GM21529 (cell line): ENCODE measurements around the gene EFCAB9.
"Not testable (repeated sequence)": the region's sequence is repeated elsewhere in the genome, so short reads cannot be mapped to it uniquely, and the experiment has no call there.

ENCODE experiments used
- ATAC-seq: cut with Tn5 transposase; IDR thresholded peaks from one replicate; pipeline ENCODE4 v1.9.1; 2021; ENCODE audit not compliant: unreplicated experiment

The EFCAB9 gene

GRCh38 chr5:172188033-172188892, 5.7 kb upstream of the EFCAB9 start, which contains the start of gene STK10:
TSS of gene STK10 (minus strand) at chr5:172188224. CDS start at chr5:172188042, 182 bp downstream.
- peak; percentile 75 for ATAC-seq

DNA sequence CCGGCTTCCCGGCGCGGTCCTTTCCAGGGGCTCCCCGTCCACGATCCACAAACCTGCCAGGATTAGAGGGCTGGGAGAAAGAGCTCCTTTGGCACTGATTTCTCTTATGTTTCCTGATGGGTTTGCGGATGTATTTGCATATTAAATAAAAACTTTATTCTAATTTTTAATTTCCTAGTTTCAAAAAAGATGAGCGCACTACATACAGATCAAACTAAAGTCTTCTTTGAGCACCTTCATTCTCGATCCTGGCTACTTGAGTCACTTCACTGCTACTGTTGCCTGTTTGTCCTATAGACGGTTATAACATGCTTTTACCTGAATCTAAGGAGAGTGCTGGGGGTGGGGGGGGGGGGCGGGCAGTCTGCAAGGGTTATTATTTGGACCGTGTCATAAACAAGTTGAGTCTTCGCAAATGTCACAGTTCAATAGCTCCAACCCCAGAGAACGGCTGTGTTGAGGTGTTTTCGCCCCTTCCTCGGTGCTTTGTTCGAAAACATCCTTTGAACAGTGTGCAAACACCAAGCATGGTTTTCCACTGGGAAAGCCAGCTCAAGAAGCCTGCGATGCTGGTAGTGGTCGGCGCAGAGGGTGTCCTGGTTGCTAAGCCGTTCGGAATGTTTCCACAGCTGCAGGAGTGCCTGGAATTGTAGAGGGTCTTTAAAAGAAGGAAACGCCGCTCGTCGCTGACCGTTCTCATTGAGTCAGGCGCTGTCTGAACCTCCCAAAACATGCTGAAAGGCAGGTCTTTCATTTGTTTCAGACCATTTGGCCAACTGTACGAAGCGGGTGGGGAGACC, 4.9 kb upstream of the EFCAB9 start:
- ATAC-seq, result no peak

DNA sequence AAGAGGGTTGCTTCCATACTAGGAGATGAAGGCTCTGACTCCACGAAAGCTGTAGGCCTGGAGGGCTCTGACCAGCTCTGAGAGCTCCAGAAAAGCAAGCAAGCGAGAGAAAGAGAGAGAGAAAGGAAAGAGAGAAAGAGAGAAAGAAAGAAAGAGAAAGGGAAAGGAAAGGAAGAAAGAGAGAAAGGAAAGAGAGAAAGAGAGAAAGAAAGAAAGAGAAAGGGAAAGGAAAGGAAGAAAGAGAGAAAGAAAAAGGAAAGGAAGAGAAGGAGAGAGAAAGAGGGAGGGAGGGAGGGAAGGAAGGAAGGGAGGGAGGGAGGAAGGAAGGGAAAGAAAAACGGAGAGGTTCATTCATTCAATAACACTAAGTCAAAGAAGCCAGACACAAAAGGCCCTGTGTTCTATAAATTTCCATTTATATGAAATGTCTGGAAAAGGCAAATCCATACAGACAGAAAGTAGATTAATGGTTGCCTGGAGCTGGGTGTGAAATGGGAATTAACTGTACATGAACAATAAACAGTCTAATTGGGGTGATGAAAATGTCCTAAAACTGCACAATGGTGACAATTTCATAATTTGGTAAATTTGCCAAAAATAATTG, 4.2 kb upstream of the EFCAB9 start:
- ATAC-seq, result no peak

- ATAC-seq, result no peak
Measured at GRCh38 chr5:172194985-172195774, 1.2 kb downstream of the EFCAB9 start.

DNA sequence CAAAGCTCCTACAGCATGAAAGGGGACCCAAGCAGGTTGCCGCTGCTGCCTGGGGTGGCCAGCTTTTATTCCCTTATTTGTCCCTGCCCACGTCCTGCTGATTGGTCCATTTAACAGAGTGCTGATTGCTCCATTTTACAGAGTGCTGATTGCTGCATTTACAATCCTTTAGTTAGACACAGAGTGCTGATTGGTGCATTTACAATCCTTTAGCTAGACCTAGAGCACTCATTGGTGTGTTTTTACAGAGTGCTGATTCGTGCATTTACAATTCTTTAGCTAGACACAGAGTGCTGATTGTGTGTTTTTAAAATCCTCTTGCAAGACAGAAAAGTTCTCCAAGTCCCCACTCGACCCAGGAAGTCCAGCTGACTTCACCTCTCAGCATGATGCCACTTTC, 3.8 kb downstream of the EFCAB9 start:
- ATAC-seq, result not testable (repeated sequence)

DNA sequence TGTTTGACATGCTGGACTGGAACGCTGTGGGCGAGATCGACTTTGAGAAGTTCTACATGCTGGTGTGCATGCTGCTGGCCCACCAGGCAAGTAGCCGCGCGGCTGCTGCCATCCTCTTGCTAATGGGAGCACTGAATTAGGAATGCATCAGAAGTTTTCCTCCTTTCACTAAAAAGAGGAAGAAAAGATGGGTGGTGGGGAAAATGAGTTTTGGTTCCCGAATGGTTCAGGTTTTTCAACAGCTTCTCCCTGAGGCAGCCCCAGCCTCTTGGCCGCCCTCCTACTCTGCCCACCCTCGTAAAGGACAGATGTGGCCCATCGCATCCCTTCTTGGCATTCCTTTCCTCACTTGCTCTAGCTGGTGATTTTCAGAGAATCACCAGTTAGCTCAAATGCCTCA, 5.5 kb downstream of the EFCAB9 start:
- ATAC-seq, result no peak

DNA sequence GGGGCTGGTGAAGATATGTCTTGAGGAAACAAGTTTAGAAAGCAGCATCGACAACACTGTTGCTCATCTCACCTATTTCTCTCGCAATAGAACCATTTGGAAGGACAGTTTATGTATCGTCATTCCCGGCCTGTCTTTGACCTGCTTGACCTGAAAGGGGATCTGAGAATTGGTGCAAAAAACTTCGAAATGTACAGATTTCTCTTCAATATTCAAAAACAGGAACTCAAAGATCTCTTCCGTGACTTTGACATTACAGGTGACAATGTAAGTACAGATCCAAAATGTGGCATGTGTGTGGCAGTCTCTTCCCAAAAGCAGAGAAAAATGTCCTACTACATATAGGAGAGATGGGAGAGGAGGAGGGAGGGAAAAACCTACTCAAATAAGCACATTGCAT, 6.5 kb downstream of the EFCAB9 start:
- ATAC-seq, result no peak

DNA sequence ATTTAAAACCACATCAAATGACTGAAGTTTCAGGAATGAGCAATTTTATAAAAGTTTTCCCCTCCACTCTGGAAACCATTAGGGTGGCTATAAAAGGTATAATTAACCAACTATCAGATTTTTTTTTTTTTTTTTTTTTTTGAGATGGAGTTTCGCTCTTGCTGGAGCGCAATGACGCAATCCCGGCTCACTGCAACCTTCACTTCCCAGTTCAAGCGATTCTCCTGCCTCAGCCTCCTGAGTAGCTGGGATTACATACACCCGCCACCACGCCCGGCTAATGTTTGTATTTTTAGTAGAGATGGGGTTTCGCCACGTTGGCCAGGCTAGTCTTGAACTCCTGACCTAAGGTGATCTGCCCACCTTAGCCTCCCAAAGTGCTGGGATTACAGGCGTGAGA, 12.0 kb downstream of the EFCAB9 start:
- ATAC-seq, result not testable (repeated sequence)

DNA sequence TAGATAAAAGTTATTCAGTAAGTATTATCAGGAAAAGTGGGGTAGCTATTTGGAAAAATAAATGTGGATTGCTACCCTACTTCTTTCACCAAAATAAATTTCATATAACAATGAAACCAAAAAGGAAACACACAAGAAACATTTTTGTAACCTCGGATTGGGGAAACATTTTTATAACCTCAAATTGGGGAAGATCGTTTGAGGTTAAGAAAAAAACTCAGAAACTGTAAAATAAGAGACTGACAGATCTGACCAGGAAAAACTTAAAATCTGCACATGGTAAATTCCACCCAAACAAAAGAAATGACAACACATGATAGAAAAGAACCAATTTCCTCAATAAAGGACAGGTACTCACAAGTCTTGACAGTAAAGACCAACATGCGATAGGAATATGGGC, 13.5 kb downstream of the EFCAB9 start:
- no peak for ATAC-seq

DNA sequence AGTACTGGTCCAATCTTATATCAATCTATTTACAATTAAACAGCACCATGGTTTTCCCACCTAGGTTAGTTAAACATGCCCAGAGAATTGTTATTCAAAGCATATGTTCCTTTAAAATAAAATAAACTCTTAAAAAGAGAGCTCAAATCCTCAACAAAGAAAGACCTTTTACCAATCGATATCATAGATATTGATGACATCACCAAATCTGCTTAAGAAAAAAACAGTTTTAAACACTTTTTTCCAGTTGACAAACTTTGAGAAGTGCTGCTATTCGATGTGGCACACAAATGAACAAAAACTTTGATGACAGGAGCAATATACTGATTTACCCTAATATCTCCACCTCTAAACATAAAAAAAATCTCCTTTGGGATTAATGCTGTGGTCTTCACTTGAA, 15.7 kb downstream of the EFCAB9 start:
- no peak for ATAC-seq

GRCh38 chr5:172211676-172212075, 17.7 kb downstream of the EFCAB9 start:
- no peak for ATAC-seq

GRCh38 chr5:172213126-172213525, 19.2 kb downstream of the EFCAB9 start:
- ATAC-seq, result no peak

GRCh38 chr5:172216345-172216744, 22.4 kb downstream of the EFCAB9 start:
- ATAC-seq, result no peak

DNA sequence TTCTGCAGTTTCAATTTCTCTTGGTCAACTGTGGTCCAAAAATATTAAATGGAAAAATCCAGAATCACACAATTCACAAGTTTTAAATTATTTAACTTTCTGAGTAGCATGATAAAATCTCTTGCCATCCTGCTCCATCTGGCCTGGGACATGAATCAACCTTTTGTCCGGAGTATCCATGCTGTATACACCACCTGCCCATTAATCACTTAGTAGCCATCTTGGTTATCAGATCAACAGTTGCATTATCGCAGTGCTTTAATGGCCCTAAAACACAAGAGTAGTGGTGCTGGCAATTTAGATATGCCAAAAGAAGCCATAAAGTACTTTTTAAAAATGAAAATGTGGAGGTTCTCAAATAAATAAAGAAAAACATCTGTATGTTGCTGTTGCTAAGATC, 25.3 kb downstream of the EFCAB9 start:
- no peak for ATAC-seq

DNA sequence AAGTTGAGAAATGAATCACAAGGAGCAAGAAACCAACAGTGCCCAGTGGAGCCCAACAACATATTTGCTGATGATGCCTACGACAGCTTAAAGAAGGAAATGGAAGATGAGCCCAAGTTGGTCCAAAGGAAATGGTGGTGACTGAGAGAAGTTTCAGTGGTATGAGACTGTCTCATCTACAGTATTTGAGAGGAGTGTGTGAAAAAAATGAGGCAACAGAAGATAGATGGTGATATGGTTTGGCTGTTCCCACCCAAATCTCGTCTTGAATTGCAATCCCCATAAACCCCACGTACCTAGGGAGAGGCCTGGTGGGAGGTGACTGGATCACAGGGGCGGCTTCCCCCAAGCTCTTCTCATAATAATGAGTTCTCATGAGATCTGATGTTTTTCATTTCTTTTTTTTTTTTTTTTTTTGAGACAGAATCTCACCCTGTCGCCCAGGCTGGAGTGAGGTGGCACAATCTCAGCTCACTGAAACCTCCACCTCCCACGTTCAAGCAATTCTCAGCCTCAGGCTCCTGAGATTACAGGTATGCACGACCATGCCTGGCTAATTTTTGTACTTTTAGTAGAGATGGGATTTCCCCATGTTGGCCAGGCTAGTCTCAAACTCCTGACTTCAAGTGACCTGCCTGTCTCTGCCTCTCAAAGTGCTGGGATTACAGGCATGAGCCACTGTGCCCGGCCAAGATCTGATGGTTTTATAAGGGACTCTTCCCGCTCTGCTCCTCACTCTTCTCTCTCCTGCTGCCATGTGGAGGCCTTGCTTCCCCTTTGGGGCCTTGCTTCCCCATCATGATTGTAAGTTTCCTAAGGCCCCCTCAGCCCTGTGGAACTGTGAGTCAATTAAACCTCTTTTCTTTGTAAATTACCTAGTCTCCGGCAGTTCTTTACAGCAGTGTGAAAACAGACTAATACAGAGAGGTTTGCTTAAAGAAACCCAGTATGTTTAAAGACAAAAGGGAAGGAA, 30.2 kb downstream of the EFCAB9 start:
- ATAC-seq, result peak; percentile 85

- no peak for ATAC-seq
Measured at GRCh38 chr5:172224996-172225395, 31.0 kb downstream of the EFCAB9 start.

DNA sequence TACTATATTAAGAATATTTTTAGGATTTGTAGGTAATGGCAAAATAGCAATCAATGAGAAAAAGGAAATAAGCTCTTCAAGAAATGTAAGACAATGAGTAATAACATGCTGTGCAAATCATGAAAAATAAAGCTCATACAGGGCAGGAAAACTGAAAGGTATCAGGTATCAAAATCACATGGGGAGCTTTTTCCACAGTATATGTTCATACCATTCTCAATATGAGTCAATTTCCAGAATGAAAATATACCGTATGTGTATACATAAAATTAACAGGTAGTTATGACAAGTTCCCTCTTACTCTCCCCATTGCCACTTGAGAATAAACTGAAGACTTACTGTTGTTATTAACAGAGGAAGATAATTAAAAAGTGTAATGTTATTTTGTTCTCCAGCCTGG, 35.9 kb downstream of the EFCAB9 start:
- peak; percentile 45 for ATAC-seq

GRCh38 chr5:172234031-172234430, 40.1 kb downstream of the EFCAB9 start:
- ATAC-seq, result no peak

GRCh38 chr5:172235132-172235780, 41.3 kb downstream of the EFCAB9 start:
- peak; percentile 74 for ATAC-seq
